Liver (tissue), 9 donors: ENCODE results near the gene DCDC2C. TPM values are rescaled to one million over a fixed set of nuclear protein-coding genes. Genes with fewer than 3 reads are reported as not detected.

Experiments
- DNase-seq: peaks from one replicate; pipeline ENCODE4 v3.0.0-alpha.2; 2017; ENCODE audit warnings: low spot score
- H3K27ac ChIP-seq, 2 donors: one replicate each; pipeline ENCODE4 v1.7.0; 2013; ENCODE audit warnings: inconsistent platforms in 2 of 2, low read length in 2 of 2, control low read depth in 1 of 2, low read depth in 1 of 2, mild to moderate bottlenecking in 1 of 2
- H3K27me3 ChIP-seq, 4 donors: one replicate each; pipeline versions ENCODE4 v1.6.1 to v1.7.0; 2013; ENCODE audit warnings: low read length in 3 of 4, inconsistent platforms in 1 of 4, mild to moderate bottlenecking in 1 of 4, moderate library complexity in 1 of 4; ENCODE audit not compliant: control insufficient read depth in 4 of 4, insufficient read depth in 4 of 4
- H3K36me3 ChIP-seq, 4 donors: one replicate each; pipeline versions ENCODE4 v1.6.1 to v1.7.0; 2013; ENCODE audit warnings: low read length in 3 of 4, mild to moderate bottlenecking in 3 of 4, low read depth in 1 of 4, moderate library complexity in 1 of 4; ENCODE audit not compliant: control insufficient read depth in 4 of 4, insufficient read depth in 3 of 4
- H3K4me1 ChIP-seq, 4 donors: one replicate each; pipeline versions ENCODE4 v1.6.1 to v1.7.0; 2013; ENCODE audit warnings: low read length in 3 of 4, mild to moderate bottlenecking in 3 of 4, moderate library complexity in 1 of 4; ENCODE audit not compliant: control insufficient read depth in 4 of 4, insufficient read depth in 4 of 4
- H3K4me3 ChIP-seq, 3 donors: one replicate each; pipeline versions ENCODE4 v1.6.1 to v1.7.0; 2013; ENCODE audit warnings: low read length in 3 of 3, control low read depth in 1 of 3, low read depth in 1 of 3, mild to moderate bottlenecking in 1 of 3
- H3K9ac ChIP-seq, 2 donors: one replicate each; pipeline ENCODE4 v1.7.0; 2013; ENCODE audit warnings: low read length in 2 of 2, mild to moderate bottlenecking in 2 of 2, moderate library complexity in 2 of 2, control low read depth in 1 of 2, low read depth in 1 of 2
- H3K9me3 ChIP-seq, 4 donors: one replicate each; pipeline versions ENCODE4 v1.6.1 to v1.7.0; 2013; ENCODE audit warnings: low read length in 3 of 4; ENCODE audit not compliant: control insufficient read depth in 4 of 4
- ATF3 ChIP-seq: IDR thresholded peaks from 2 replicates; pipeline ENCODE4 v1.6.1; 2016; ENCODE audit warnings: antibody characterized with exemption
- CTCF ChIP-seq: fragments of 150-350 bp; IDR thresholded peaks from 2 replicates; pipeline ENCODE4 v1.5.1; 2017; ENCODE audit warnings: improper control_type of control experiment, low read depth, low read length; ENCODE audit not compliant: missing input control
- FOXA1 ChIP-seq: IDR thresholded peaks from 2 replicates; pipeline ENCODE4 v1.6.1; 2016; ENCODE audit warnings: antibody characterized with exemption
- GABPA ChIP-seq, 2 donors: IDR thresholded peaks in 1 of 2; conservative IDR thresholded peaks in 1 of 2; 2 replicates each; pipeline ENCODE4 v1.6.1; 2016; ENCODE audit warnings: antibody characterized with exemption in 2 of 2, mild to moderate bottlenecking in 1 of 2, moderate library complexity in 1 of 2
- HNF4A ChIP-seq, 2 donors: conservative IDR thresholded peaks; 2 replicates each; pipeline ENCODE4 v1.6.1; 2016; ENCODE audit warnings: antibody characterized with exemption in 2 of 2, mild to moderate bottlenecking in 2 of 2
- HNF4G ChIP-seq: IDR thresholded peaks from 2 replicates; pipeline ENCODE4 v1.6.1; 2016; ENCODE audit warnings: antibody characterized with exemption
- JUND ChIP-seq, 2 donors: IDR thresholded peaks; 2 replicates each; pipeline ENCODE4 v1.6.1; 2016; ENCODE audit warnings: antibody characterized with exemption in 2 of 2
- MAX ChIP-seq: IDR thresholded peaks from 2 replicates; pipeline ENCODE4 v1.6.1; 2016; ENCODE audit warnings: antibody characterized with exemption
- NR2F2 ChIP-seq: IDR thresholded peaks from 2 replicates; pipeline ENCODE4 v1.6.1; 2016; ENCODE audit warnings: antibody characterized with exemption
- REST ChIP-seq: IDR thresholded peaks from 2 replicates; pipeline ENCODE4 v1.6.1; 2016; ENCODE audit warnings: antibody characterized with exemption, mild to moderate bottlenecking
- RXRA ChIP-seq, 2 donors: IDR thresholded peaks; 2 replicates each; pipeline ENCODE4 v1.6.1; 2017 to 2018; ENCODE audit warnings: antibody characterized with exemption in 2 of 2, mild to moderate bottlenecking in 1 of 2
- YY1 ChIP-seq: IDR thresholded peaks from 2 replicates; pipeline ENCODE4 v1.6.1; 2016; ENCODE audit warnings: antibody characterized with exemption, mild to moderate bottlenecking
- WGBS: extraction: QIAGEN DNeasy Blood & Tissue Kit; methylation state at CpG from one replicate; pipeline ENCODE4 v1.1.7; 2013; 5-methylcytosine and 5-hydroxymethylcytosine counted together
- polyA plus RNA-seq, 2 donors: library from polyadenylated mRNA; stranded (reverse) in 1 of 2; unstranded in 1 of 2; fragments of 200-250 nt in 1 of 2; fragments of >200 nt in 1 of 2; fragmentation: Nextera tagmentation in 1 of 2; extraction: Ambion mirVana in 1 of 2; gene quantifications; one replicate each; pipeline versions ENCODE4 v1.2.1 to v1.2.3, GENCODE V29; 2013 to 2015
- total RNA-seq, 2 donors: library from RNA; depleted of rRNA; stranded (reverse); fragments of >200 nt; gene quantifications; one replicate each; pipeline ENCODE4 v1.2.3, GENCODE V29; 2014
- donor health status: healthy.
- donor health status: healthy.
- donor health status: healthy.
- donor health status: healthy.
- donor health status: healthy.

The DCDC2C gene
- total and polyA plus RNA-seq, 4 donors, result not detected

- no peak for DNase-seq
- no peak for TF ChIP-seq RXRA (IDR thresholded peaks at IDR 0.05)
- TF ChIP-seq ATF3, result no peak
- no peak for TF ChIP-seq GABPA (IDR thresholded peaks at IDR 0.05 in 1 of 2, conservative IDR thresholded peaks at IDR 0.05 in 1 of 2)
- Histone ChIP-seq H3K27me3 (no peaks in the 10 kb centered on the region), H3K27ac (no peak overlapping the region), H3K4me1 (no peaks in the 10 kb centered on the region), H3K9ac (no peak overlapping the region), H3K9me3 (no peaks in the 10 kb centered on the region), H3K36me3 (no peaks in the 10 kb centered on the region), H3K4me3 (no peak overlapping the region)
- WGBS, result 63% methylated on average over 3 of the region's 3 CpGs
These were observed 9.0 kb downstream of the DCDC2C start for GRCh38 chr2:3712424-3712823.

- no peak overlapping the region for H3K4me3 ChIP-seq
- TF ChIP-seq HNF4G, result no peak
- TF ChIP-seq CTCF, result no peak
- TF ChIP-seq FOXA1, result no peak
- no peak for TF ChIP-seq MAX
- no peak for TF ChIP-seq HNF4A (conservative IDR thresholded peaks at IDR 0.05)
- TF ChIP-seq ATF3, result no peak
- TF ChIP-seq REST, result peak; percentile 38
- no peak for TF ChIP-seq YY1
- peak; percentile 54 for TF ChIP-seq NR2F2
- TF ChIP-seq JUND (IDR thresholded peaks at IDR 0.05), result no peak
- no peaks in the 10 kb centered on the region for H3K4me1 ChIP-seq
- H3K36me3 ChIP-seq, result no peaks in the 10 kb centered on the region
- no peak overlapping the region for H3K27ac ChIP-seq
- whole genome bisulfite sequencing, result 73% methylated on average over 10 of the region's 10 CpGs
- no peaks in the 10 kb centered on the region for H3K27me3 ChIP-seq
- no peaks in the 10 kb centered on the region for H3K9me3 ChIP-seq
- no peak overlapping the region for H3K9ac ChIP-seq
- DNase-seq, result no peak
These were observed 9.6 kb downstream of the DCDC2C start for GRCh38 chr2:3712831-3713503.
